ENCODE measurements around the gene SPSB4. TPM values are rescaled to one million over a fixed set of nuclear protein-coding genes. Genes with fewer than 3 reads are reported as not detected.

The SPSB4 gene
- total and polyA plus RNA-seq, 4 donors = 0.19 to 1.9 (median 0.87) TPM

DNA sequence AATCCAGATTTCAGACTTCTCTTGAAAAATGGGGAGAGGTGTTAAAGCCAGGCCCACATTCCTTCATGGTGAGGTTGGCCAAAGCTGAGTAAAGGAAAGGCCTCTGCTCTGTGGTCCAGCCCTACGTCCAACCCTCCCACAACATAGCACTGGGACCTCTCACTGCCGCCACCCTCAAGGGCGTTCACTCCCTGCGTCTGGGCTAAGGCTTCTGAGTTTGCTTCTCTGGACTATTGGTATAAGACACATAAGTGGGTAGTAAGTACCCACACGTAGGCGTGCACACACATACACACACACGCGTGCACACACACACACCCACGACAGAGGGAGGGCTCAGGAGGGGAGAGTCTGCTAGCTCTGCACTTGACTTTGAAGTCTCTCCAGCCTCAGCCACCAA is 100.3 kb downstream of the SPSB4 start:
- no peaks in the 10 kb centered on the region for H3K27me3 ChIP-seq (ENCODE audit: control insufficient read depth in 4 of 4, insufficient read depth in 4 of 4, low read length in 3 of 4)
- no peak overlapping the region for H3K9ac ChIP-seq (ENCODE audit: low read depth in 1 of 2, low read length in 2 of 2)
- H3K9me3 ChIP-seq (ENCODE audit: control insufficient read depth in 4 of 4, low read length in 3 of 4) = no peaks in the 10 kb centered on the region
- H3K27ac ChIP-seq (ENCODE audit: low read depth in 1 of 2, low read length in 2 of 2) = no peak overlapping the region
- 95% methylated on average over 9 of the region's 9 CpGs for WGBS
- no peaks in the 10 kb centered on the region for H3K4me1 ChIP-seq (ENCODE audit: control insufficient read depth in 4 of 4, insufficient read depth in 4 of 4, low read length in 3 of 4)
- H3K36me3 ChIP-seq (ENCODE audit: control insufficient read depth in 4 of 4, insufficient read depth in 3 of 4, low read depth in 1 of 4, low read length in 3 of 4) = no peaks in the 10 kb centered on the region
- DNase-seq (ENCODE audit: low spot score) = no peak
- H3K4me3 ChIP-seq (ENCODE audit: low read depth in 1 of 3, low read length in 3 of 3) = no peak overlapping the region
- TF ChIP-seq YY1 (IDR thresholded peaks at IDR 0.05) (no peak), EGR1 (IDR thresholded peaks at IDR 0.05; ENCODE audit: low read depth in 2 of 2) (no peak), NR2F2 (IDR thresholded peaks at IDR 0.05) (no peak), RAD21 (IDR thresholded peaks at IDR 0.05) (no peak), JUND (IDR thresholded peaks at IDR 0.05) (no peak), FOXA1 (IDR thresholded peaks at IDR 0.05) (no peak), RXRA (IDR thresholded peaks at IDR 0.05) (no peak), HNF4A (conservative IDR thresholded peaks at IDR 0.05) (no peak), TAF1 (conservative IDR thresholded peaks at IDR 0.05) (no peak)
- TF ChIP-seq, protein P1, sequence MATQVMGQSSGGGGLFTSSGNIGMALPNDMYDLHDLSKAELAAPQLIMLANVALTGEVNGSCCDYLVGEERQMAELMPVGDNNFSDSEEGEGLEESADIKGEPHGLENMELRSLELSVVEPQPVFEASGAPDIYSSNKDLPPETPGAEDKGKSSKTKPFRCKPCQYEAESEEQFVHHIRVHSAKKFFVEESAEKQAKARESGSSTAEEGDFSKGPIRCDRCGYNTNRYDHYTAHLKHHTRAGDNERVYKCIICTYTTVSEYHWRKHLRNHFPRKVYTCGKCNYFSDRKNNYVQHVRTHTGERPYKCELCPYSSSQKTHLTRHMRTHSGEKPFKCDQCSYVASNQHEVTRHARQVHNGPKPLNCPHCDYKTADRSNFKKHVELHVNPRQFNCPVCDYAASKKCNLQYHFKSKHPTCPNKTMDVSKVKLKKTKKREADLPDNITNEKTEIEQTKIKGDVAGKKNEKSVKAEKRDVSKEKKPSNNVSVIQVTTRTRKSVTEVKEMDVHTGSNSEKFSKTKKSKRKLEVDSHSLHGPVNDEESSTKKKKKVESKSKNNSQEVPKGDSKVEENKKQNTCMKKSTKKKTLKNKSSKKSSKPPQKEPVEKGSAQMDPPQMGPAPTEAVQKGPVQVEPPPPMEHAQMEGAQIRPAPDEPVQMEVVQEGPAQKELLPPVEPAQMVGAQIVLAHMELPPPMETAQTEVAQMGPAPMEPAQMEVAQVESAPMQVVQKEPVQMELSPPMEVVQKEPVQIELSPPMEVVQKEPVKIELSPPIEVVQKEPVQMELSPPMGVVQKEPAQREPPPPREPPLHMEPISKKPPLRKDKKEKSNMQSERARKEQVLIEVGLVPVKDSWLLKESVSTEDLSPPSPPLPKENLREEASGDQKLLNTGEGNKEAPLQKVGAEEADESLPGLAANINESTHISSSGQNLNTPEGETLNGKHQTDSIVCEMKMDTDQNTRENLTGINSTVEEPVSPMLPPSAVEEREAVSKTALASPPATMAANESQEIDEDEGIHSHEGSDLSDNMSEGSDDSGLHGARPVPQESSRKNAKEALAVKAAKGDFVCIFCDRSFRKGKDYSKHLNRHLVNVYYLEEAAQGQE (IDR thresholded peaks at IDR 0.05) = no peak
- TF ChIP-seq, protein P2, sequence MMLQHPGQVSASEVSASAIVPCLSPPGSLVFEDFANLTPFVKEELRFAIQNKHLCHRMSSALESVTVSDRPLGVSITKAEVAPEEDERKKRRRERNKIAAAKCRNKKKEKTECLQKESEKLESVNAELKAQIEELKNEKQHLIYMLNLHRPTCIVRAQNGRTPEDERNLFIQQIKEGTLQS (IDR thresholded peaks at IDR 0.05) = no peak
- TF ChIP-seq, protein P3, sequence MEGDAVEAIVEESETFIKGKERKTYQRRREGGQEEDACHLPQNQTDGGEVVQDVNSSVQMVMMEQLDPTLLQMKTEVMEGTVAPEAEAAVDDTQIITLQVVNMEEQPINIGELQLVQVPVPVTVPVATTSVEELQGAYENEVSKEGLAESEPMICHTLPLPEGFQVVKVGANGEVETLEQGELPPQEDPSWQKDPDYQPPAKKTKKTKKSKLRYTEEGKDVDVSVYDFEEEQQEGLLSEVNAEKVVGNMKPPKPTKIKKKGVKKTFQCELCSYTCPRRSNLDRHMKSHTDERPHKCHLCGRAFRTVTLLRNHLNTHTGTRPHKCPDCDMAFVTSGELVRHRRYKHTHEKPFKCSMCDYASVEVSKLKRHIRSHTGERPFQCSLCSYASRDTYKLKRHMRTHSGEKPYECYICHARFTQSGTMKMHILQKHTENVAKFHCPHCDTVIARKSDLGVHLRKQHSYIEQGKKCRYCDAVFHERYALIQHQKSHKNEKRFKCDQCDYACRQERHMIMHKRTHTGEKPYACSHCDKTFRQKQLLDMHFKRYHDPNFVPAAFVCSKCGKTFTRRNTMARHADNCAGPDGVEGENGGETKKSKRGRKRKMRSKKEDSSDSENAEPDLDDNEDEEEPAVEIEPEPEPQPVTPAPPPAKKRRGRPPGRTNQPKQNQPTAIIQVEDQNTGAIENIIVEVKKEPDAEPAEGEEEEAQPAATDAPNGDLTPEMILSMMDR (IDR thresholded peaks at IDR 0.05; ENCODE audit: low read depth, low read length, missing input control) = no peak

DNA sequence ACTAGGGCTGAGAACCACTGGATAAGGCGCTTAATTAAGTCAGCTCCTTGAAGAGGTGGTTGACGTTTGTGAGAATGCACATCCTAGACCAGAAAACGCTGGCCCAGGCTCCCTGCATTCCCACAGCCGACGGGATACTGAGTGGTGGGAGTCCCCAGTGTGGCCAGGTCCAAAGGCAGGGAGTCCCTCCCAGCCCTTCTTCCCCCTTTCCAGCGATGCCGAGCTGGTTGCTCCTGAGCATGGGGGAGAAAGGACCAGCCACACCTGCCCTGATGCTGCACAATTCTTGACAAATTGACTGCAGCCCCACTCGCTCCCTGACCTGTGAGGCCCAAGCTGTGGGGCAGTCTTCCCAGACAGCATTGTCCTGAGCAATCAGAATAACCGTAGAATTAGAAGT is 101.0 kb downstream of the SPSB4 start:
- Histone ChIP-seq H3K27ac (ENCODE audit: low read depth in 1 of 2, low read length in 2 of 2) (no peak overlapping the region), H3K36me3 (ENCODE audit: control insufficient read depth in 4 of 4, insufficient read depth in 3 of 4, low read depth in 1 of 4, low read length in 3 of 4) (no peaks in the 10 kb centered on the region), H3K27me3 (ENCODE audit: control insufficient read depth in 4 of 4, insufficient read depth in 4 of 4, low read length in 3 of 4) (no peaks in the 10 kb centered on the region), H3K9ac (ENCODE audit: low read depth in 1 of 2, low read length in 2 of 2) (no peak overlapping the region), H3K4me3 (ENCODE audit: low read depth in 1 of 3, low read length in 3 of 3) (no peak overlapping the region), H3K4me1 (ENCODE audit: control insufficient read depth in 4 of 4, insufficient read depth in 4 of 4, low read length in 3 of 4) (no peaks in the 10 kb centered on the region), H3K9me3 (ENCODE audit: control insufficient read depth in 4 of 4, low read length in 3 of 4) (no peaks in the 10 kb centered on the region)
- DNase-seq (ENCODE audit: low spot score) = no peak
- 85% methylated on average over 9 of the region's 9 CpGs for WGBS
- TF ChIP-seq HNF4A (conservative IDR thresholded peaks at IDR 0.05) = no peak

Measured in liver (tissue), 9 donors.